Measurements from ENCODE around the gene IRF2.

IRF2 gene

GRCh38 chr4:184337907-184338306 lies 136.4 kb downstream of the IRF2 start:
- ATAC-seq, result no peak; the same call in 2 of the 3 replicates
- TF ChIP-seq TOX (CRISPR knock-in tag; IDR thresholded peaks at IDR 0.05; ENCODE audit: borderline replicate concordance) (no peak), ZFP3 (CRISPR knock-in tag; IDR thresholded peaks at IDR 0.05) (peak; percentile 86; the same call in 1 of the 2 replicates)
